ENCODE results near the gene CHRND. TPM values are rescaled to one million over a fixed set of nuclear protein-coding genes. Genes with fewer than 3 reads are reported as not detected.
"Not testable (repeated sequence)": the region's sequence is repeated elsewhere in the genome, so short reads cannot be mapped to it uniquely, and the experiment has no call there.

The CHRND gene
- total RNA-seq, 1 donor from 2014 or later: not detected

DNA sequence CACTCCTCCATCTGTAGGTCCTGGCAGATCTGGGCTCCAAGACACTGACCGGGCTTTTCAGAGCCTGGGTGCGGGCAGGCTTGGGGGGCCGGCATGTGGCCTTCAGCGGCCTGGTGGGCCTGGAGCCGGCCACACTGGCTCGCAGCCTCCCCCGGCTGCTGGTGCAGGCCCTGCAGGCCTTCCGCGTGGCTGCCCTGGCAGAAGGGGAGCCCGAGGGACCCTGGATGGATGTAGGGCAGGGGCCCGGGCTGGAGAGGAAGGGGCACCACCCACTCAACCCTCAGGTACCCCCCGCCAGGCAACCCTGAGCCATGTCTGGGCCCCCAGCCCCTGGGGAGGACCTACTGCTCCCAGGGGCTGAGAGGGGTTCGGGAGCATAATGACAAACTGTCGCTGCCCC is 761 bp upstream of the CHRND start:
- DNase-seq (ENCODE audit: low read depth): no peak

DNA sequence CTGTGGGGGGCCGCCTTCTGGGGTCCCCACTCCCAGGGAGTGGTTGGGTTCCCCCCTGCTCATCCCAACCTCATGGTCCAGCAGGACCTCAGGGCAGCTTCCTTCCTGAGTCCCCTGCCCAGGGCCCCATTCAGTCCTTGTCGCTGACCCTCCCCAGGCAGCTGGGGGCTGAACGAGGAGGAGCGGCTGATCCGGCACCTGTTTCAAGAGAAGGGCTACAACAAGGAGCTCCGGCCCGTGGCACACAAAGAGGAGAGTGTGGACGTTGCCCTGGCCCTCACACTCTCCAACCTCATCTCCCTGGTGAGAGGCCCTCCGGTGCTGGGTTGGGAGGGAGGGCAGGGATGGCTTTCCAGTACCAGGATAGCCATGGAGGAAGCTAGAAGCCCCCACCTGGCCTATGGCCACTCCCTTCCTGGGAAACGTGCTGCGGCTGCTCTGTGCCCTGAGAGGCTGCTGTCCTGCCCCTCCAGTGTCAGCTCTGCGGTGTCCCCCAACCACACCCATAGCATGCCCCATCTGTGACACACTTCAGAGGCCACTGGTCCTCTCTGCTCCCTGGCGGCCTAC is 497 bp downstream of the CHRND start:
- DNase-seq (ENCODE audit: low read depth): no peak

DNA sequence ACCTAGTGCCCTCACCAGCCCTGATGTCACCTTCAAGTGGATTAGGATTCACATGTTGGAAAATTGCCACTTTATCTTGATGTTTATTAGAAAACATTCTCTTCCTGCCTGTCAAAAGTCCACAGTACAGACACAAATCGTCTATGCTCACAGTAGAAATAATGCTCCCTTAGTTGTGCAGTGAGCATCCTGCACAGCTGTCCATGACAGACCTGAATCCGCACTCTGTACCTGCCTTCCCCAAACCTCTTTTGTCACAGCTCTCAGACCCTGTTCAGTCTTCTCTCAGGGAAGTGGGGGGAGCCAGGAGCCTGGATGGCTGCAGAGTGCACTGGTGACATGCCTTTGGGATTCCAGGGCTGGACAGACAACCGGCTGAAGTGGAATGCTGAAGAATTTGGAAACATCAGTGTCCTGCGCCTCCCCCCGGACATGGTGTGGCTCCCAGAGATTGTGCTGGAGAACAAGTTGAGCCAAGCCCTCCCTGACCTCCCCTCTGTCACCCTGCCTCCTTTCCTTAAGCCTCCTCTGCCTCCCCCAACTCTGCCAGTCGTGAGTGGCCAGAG is 2.0 kb downstream of the CHRND start:
- DNase-seq (ENCODE audit: low read depth): no peak

DNA sequence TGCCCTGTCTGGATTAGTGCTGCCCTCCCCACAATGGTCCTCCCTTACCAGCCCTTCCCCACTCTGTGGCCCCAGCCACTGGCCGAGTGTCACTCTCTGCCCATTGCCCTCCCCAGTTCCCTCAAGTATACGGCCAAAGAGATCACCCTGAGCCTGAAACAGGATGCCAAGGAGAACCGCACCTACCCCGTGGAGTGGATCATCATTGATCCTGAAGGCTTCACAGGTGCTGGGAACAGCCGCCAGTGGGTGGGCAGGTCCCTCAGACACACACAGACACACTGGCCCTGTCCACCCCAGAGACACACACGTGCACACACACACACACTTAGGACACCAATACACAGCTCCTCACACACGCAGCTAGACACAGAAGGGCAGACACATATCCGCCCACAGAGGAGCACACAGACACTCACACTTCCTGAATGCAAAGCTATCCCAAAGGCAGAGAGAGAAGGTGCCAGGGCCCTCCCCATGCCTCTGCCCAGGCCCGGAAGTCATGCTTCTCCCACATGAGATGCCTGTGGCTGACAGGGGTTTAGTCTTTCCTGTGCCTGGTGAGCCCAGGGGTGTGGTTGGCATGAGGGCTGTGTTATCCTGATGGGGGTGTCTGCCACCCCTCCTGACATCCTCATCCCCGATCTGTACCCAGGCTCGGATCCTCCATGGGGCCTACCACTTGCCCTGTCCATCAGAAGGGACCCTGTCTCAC is 2.9 kb downstream of the CHRND start:
- DNase-seq (ENCODE audit: low read depth): no peak

DNA sequence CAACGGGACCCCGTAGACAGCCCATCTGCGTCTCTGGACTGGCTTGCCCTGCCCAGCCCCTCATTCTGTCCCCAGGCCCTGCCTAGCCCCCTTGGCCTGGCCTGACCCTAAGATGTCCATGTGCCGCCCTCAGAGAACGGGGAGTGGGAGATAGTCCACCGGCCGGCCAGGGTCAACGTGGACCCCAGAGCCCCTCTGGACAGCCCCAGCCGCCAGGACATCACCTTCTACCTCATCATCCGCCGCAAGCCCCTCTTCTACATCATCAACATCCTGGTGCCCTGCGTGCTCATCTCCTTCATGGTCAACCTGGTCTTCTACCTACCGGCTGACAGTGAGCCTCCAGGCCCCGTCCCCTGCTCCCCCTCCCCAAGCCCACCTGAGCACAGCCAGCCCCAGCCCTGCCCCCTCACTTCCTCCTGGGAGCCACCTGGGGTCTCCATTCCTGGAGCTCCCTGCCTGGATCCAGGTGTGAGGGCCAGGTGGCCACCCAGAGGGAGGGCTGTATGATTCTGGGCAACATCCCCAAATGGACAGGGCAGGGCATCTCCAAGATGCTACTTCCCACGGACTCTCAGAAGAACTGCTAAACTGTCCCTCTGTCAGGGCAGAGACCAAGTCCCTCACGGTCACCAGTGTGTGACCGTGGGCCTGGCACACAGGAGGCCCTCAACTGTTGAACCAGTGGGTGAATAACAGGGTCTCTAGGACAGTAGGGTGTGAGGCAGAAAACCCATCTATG is 4.0 kb downstream of the CHRND start:
- DNase-seq (ENCODE audit: low read depth): no peak

DNA sequence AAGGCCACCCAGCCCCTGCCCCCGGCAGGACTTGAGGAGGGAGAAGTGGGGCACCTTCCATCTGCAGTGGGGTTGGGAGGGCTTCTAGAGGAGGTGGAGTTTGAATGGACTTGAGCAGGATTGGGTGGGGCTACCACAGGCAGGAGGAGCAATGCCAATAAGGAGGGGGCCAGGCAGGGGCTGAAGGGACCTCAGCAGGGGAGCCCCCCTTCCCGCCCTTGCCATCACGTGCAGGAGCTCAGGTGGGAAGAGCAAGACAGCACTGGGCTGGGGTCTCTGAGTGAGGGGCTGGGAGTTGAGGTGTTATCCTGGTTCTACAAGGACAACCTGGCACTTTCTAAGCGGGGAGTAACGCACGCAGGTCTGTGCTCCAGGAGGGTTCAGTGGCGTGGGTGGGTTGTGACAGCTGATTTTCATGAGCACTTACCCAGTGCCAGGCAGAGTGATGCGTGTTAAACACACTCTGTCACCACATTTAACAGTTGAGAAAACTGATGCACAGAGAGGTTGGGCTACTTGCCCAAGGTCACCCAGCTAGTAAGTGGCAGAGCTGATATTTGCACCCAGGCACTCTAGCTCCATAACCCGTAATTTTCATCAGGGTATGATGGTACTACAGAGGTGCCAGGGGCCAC is 4.8 kb downstream of the CHRND start:
- DNase-seq (ENCODE audit: low read depth): no peak

DNA sequence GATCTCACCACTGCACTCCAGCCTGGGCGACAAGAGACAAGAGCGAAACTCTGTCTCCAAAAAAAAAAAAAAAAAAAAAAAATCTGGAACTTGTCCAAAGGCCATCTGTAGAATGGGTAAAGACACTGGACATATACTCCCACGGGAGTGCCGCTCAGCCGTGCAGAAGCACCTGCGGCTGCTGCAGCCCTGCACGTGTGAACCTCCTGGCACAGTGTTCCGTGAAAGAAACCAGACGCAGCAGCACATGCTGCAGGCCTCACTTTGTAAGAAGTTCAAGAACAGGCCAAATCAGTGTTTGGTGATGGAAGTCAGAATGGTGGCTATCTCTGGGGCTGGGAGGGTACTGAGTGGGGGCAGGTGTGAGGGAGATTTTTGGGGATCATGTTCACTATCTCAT is 6.5 kb downstream of the CHRND start:
- no peak for DNase-seq (ENCODE audit: low read depth)

DNA sequence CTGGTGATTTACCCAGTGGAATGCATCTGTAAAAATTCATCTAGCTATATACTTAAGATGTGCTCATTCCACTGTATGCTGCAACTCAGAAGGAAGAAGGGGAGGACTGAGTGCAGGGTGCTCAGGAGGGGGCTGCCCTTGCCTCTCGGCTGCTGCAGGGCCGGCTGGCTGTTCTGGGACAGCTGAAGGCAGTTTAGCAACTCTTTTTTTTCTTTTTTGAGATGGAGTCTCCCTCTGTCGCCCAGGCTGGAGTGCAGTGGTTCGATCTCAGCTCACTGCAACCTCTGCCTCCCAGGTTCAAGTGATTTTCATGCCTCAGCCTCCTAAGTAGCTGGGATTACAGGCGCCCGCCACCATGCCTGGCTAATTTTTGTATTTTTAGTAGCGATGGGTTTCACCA is 6.9 kb downstream of the CHRND start:
- DNase-seq (ENCODE audit: low read depth): not testable (repeated sequence)

DNA sequence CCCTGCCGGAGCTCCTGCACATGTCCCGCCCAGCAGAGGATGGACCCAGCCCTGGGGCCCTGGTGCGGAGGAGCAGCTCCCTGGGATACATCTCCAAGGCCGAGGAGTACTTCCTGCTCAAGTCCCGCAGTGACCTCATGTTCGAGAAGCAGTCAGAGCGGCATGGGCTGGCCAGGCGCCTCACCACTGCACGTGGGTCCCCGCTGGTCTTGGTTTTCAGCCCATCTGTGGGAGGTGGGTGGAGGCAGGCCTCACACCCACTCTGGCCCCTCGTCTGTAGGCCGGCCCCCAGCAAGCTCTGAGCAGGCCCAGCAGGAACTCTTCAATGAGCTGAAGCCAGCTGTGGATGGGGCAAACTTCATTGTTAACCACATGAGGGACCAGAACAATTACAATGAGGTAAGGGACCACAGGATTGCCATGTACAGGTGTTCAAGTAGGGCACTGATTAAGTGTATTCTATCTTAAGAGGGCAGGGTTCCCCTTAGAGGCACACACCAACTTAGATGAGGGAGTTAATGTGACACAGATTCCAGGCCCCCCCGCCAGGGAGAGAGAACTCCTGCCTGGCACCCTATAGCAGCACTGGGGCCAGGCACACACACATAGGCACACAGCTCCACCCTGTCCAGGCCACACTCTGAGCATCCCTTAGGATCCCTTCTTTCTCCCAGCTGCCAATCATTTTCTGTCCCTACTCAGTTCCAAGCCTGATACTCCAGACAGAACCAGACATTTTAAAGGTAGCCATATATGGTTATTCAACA is 8.2 kb downstream of the CHRND start:
- DNase-seq (ENCODE audit: low read depth): no peak

DNA sequence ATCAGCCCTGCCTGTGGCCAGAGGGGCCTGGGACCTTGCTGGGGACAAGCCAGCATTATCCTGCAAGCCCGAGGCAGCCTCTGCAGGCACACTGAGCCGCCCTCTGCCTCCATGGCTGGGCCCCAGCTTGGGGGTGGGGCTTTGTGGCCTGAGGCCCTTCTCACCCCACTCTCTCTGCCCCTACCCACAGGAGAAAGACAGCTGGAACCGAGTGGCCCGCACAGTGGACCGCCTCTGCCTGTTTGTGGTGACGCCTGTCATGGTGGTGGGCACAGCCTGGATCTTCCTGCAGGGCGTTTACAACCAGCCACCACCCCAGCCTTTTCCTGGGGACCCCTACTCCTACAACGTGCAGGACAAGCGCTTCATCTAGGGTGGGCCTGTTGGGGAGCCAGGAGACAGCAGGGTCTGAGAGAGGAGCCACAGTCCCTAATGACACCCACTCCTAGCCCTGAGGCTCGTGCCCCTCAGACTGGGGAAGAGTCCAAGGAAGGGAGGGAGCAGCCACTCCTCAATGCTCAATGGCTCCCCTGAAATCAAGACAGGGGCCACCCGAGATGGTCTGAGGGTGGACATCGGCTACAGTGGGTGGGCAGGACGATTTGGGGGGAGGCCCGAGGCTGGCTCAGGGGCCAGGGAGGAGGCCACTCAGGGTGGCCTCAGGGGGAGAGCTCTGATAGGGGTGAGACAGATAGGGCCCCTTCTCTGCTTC is 9.1 kb downstream of the CHRND start:
- DNase-seq (ENCODE audit: low read depth): no peak

DNA sequence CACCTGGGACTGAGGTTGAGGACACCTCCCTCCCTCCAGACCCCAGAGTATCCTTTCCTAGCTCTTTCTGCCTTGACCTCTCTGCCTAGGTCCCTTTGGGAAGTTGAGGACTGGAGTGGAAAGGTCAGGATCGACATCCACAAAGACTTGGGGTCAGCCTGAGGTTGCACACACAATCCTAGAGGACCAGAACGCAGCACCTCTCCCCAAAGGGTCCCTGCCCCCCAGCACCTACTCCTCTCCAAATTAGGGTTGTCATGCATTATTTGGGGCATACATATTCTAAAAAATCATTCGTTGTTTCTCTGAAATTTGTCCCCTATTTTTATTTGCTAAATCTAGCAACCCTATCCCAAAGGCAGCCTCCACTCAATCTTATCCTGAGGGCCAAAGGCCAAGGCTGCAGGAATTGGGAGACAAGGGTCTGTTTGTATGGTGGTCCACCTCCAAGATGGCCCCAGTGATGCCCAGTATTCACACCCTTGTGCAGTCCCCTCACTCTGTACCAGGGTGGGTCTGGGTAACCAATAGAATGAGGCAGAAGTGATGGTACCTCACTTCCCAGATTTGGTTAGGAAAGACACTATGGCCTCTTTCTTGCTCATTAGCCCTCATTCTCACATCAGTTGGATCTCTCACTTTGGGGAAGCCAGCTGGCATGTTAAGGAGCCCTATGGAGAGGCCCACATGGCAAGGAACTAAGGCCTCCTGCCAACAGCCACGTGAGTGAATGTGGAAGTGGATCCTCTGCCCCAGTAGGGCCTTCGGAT is 10.0 kb downstream of the CHRND start:
- DNase-seq (ENCODE audit: low read depth): no peak

DNA sequence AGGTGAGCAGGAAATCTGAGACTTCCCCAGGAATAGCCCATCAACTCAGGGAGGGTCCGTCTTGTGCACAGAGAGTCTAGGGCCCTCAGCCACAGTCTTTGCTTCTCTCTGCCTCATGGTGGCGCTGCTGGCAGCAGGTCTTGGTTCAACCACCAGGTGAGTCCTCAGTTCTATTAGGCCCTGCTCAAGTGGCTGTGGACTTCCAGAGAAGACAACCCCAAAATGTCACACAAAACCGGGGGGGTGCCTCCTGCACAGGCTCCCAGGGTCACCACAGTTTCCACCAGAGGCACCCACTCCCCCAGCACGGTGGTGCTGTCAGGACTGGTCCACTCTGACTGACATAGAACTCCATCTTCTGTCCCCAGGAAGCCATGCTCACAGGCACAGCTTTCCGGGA is 11.1 kb downstream of the CHRND start:
- no peak for DNase-seq (ENCODE audit: low read depth)

DNA sequence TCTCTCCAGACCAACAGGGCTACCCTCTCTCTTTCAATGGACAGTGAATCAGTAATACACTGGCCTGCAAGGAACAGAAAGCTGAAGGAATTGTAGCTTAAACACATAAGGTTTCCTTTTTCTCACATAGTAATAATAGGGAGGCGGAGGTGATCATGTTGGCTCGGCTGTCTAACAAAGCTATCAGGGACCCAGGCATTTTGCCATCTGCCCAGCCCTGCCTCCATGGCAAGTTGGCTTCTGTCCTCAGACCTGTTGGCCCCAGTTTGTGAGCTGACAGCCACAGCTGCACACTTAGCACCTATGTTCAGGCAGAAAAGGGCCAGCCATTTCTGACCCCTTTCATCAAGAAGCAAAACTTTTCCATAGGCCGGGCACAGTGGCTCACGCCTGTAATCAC is 11.5 kb downstream of the CHRND start:
- no peak for DNase-seq (ENCODE audit: low read depth)

DNA sequence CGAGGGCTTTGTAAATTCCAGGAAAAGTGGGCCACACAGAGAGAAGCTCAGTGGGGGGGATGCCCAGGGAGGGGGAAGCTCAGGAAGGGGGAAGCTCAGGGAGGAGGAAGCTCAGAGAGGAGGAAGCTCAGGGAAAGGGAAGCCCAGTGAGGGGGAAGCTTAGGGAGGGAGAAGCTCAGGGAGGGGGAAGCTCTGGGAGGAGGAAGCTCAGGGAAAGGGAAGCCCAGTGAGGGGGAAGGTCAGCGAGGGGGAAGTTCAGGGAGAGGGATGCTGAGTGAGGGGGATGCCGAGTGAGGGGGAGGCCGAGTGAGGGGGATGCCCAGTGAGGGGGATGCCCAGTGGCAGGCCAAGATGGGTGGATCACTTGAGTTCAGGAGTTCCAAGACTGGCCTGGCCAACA is 12.7 kb downstream of the CHRND start:
- no peak for DNase-seq (ENCODE audit: low read depth)

DNA sequence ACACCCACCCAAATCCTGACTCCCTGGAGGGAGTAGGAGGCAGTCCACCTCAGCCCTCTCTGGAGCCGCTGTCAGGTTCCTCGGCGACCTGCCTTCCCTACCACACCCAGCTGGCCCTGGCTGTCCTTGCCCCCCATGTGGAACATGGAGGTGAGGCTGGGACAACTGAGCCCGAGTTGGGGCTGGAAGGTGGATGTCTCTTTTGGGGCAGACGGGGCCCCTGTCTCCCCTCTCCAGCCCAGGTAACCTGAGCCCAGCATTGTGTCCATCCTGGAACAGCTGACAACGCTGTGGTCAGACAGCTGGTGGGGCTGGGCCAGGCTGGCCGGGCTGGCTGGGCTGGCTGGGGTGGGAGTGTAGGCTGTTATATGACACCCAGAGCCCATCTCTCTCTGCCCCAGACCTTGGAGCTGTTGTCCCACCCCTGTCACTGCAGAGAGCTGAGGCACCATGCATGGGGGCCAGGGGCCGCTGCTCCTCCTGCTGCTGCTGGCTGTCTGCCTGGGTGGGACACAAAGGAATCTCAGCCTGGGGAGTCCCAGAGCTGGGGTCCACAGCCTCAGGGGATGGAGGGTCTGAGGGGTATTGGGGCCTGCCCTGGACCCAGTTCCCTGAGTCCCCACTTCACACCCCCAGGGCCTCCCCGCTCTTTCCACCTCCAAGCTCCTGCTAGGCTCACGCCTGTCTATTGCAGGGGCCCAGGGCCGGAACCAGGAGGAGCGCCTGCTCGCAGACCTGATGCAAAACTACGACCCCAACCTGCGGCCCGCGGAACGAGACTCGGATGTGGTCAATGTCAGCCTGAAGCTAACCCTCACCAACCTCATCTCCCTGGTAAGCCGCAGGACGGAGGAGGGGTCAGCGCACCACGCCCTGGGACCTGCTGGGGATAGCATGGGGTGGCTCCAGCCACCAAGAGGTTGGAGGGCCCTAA is 13.6 kb downstream of the CHRND start, which contains the start of gene CHRNG:
TSS of gene CHRNG (plus strand) at position 395 of the 934 bp plus-strand sequence. CDS start at position 451, 56 bp downstream.
- no peak for DNase-seq (ENCODE audit: low read depth)

DNA sequence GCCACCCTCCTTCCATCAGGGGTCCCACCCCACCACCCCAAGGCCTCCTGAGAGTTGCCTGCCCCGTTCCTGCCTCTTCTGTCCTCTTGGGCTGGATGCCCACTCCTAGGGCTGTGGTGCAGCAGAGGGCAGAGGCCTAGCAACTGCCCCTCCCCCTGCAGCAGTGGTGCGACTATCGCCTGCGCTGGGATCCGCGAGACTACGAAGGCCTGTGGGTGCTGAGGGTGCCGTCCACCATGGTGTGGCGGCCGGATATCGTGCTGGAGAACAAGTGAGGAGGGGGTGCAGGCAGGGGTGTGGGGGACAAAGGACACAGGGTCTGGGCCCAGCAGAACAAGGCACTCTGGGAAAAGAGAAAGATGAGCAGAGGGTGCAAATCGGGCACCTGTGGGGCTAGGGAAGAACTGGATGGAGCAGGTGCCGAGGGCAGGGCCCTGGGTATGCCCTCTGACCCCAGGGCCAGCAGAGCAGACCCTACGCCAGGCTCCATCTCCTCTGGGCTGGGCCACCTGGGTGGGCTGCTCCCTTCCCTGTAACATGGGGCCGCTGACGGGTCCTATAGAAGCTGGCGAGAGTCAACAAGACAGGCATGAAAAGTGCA is 14.6 kb downstream of the CHRND start:
- DNase-seq (ENCODE audit: low read depth): no peak

DNA sequence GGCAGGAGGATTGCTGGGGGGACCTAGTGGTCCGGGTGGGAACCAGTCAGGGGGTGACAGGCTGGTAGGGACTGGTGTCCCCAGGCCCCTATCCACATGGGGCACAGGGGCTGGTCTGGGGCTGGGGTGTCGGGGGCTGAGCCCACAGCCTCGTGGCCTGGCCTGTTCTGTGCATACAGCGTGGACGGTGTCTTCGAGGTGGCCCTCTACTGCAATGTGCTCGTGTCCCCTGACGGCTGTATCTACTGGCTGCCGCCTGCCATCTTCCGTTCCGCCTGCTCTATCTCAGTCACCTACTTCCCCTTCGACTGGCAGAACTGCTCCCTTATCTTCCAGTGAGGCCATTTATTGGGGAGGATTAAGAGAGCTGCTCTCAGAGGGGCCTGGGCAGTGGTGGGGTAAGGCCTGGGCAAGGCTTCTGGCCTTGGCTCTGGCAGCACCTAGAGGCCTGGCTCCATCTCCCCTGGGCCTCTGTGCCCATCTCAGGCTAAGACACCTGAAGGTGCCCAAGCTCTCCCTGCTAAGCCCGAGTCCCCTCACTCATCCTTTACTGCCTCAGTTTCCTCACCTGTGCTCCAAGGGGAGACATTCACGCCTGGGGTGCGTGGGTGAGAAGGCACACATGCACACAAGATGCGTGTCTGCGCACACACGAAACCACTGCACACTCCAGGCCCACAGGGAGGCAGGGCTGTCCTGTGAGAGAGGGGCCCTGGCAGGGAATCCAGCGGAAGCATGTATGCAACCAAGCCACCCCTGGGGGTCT is 15.4 kb downstream of the CHRND start:
- DNase-seq (ENCODE audit: low read depth): no peak

All from renal cortical epithelial cell (primary cell).